HG03575 (cell line): Measurements from ENCODE around the gene OR7G1.
"Not testable (repeated sequence)": the region's sequence is repeated elsewhere in the genome, so short reads cannot be mapped to it uniquely, and the experiment has no call there.

Source experiments
- ATAC-seq: cut with Tn5 transposase; IDR thresholded peaks from one replicate; pipeline ENCODE4 v1.9.1; 2021; ENCODE audit not compliant: unreplicated experiment, insufficient number of reproducible peaks, low FRiP score; ENCODE audit errors: extremely low read depth

Gene OR7G1

GRCh38 chr19:9107375-9107774, 8.2 kb downstream of the OR7G1 start, which contains the start of gene OR7G2:
Gene OR7G2, minus strand, starts transcription at chr19:9107475. Its CDS starts 4,232 bp downstream, at chr19:9103243.
- no peak for ATAC-seq

GRCh38 chr19:9086761-9087160, 28.8 kb downstream of the OR7G1 start, which contains the start of gene OR1M1:
Gene OR1M1, plus strand, starts transcription at chr19:9087061. Its CDS starts 6,184 bp downstream, at chr19:9093245.
- no peak for ATAC-seq

GRCh38 chr19:9078651-9079050, 36.9 kb downstream of the OR7G1 start:
- no peak for ATAC-seq

GRCh38 chr19:9076901-9077300, 38.7 kb downstream of the OR7G1 start:
- no peak for ATAC-seq

GRCh38 chr19:9075064-9075949, 40.3 kb downstream of the OR7G1 start:
- no peak for ATAC-seq

GRCh38 chr19:9073806-9074205, 41.8 kb downstream of the OR7G1 start:
- ATAC-seq = no peak

GRCh38 chr19:9071720-9072119, 43.8 kb downstream of the OR7G1 start:
- ATAC-seq = not testable (repeated sequence)

- ATAC-seq = no peak
Measured at GRCh38 chr19:9070066-9070465, 45.5 kb downstream of the OR7G1 start.

GRCh38 chr19:9065457-9066014, 50.0 kb downstream of the OR7G1 start:
- ATAC-seq = no peak
